ENCODE measurements around the gene IFT57.

IFT57 gene

GRCh38 chr3:108124337-108125152 is 97.7 kb downstream of the IFT57 start:
- DNase-seq, result peak; percentile 83 to 90 (median 83)

DNA sequence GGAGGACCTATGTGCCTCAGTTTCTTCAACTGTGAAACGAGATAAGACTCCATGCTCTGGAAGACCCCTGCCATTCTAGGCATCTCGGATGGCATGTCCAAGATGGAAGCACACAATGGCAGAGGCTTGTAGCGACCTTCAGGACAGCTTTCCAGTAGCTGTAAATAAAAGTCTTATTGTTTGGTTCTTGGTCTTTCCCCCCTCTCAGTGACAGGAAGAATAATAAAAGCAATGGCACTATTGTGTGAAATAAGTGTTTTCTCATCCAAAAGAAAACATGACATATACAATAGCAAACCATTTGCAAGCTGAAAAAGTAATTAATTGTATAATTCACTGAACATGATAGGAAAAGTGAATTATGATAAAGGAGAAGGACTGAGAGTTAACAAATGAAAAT is 98.9 kb downstream of the IFT57 start:
- no peak for DNase-seq

GRCh38 chr3:108122276-108122675 is 99.9 kb downstream of the IFT57 start:
- peak; percentile 55 to 57 (median 55) for DNase-seq

DNA sequence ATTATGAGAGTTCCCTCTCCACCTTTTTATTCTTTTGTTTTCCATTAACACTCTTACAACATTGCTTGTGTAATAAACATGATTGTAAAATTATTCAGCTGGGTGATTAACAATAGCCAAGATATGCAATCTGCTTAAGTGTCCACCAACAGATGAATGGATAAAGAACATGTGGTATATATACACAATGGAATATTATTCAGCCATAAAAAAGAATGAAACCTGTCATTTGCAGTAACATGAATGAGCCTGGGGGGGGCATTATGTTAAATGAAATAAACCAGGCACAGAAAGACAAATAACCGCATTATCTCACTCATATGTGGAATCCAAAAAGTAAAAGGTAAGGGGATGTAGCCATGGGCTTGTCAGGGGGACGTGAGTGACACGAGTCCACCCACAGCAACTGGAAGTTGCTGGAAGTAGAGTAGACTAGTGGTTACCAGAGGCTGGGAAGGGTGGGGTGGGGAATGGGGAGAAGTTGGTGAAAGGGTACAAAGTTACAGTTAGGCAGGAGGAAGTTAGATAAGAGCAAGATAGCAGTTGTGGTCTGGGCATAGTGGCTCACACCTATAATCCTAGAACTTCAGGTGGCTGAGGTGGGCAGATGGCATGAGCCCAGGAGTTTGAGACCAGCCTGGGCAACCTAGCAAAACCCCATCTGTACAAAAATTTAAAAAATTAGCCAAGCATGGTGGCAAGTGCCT is 102.7 kb downstream of the IFT57 start:
- no peak for DNase-seq

DNA sequence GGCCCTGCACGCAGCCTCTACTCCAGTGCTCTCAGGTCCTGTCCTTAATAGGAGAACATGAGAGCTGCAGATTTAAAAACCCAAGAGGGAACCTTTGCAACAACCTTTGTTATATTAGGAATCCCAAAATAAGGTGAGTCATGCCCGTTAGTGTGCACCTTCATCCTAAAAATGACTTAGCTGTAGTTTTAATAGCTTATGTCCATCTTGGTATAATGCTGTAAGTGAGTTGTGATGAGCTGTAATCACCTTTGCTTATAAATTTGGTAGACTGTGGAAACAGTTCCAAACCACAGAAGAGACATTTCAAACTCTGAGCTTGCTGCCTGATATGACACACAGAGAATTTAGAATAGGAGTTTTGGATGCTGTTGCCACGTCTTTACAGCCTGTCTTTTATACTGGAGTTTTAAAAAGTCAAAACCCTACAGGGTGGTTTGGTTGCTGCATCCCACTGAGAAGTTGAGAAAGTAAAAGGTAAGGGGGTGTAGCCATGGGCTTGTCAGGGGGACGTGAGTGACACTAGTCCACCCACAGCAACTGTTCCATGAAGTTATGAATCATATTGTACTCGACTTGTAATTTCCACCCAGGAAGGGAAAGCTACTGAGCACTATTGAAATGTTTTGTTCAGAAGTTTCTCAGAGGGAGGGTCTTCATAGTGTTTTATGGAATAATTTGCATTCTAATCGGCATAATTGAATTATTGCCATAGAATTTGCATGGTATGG is 104.0 kb downstream of the IFT57 start:
- DNase-seq, result peak in 2 of 3 donors; percentile 42 to 57

DNA sequence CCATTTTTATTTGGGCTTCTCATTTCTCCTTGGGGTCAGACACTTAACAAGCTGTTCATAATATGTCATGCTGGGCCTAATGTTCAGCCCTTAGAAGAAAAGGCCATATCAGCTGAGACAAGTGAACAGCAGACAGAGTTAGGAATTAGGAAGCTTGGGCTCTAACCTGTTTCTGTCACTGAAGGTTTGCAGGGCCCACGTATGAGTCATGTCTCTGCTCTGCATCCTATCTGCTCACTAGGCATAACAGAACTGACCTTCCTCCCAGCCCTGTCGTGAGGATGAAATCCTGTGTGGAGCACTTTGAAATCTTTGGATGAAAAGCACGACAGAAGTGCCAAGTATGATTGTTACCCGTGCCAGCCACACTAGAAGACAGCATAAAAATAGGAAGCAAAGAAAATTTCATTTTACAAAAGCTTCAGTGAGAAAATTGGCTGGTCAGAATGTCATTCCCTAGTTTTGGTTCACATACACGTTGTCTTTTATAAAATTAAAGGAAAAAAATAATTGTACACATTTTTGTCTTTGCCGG is 104.9 kb downstream of the IFT57 start:
- DNase-seq, result no peak

DNA sequence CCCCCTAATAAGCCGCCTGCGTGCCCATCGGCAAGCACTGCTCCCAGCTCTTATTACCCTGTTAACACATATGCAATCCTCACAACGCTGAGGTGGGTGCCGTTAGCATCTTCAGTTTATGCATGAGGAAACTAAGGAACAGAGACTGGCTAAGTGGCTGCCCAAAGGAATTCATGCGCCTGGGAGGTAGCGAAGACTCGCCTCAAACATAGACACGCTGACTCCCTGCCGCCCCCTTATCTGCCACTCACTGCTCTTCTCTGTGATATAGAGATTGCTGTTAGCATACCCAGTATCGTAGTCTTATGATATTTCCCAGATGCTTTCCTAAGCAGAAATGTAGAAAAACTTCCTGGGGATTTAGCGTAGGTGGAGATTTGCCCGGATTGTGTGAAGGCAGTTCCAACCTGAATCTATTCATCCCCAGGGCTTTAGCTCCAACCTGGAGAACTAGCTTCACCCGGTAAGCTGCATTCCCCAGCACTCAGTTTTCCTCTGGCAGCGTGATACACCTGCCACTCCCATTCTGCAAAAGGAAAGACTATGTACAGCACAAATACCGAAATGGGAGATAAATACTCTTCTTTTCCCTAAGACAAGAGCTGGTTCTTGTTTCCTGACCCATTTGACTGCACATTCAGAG is 107.7 kb downstream of the IFT57 start:
- no peak for DNase-seq

- no peak for DNase-seq
Measured at GRCh38 chr3:108113975-108114374, 108.2 kb downstream of the IFT57 start.

DNA sequence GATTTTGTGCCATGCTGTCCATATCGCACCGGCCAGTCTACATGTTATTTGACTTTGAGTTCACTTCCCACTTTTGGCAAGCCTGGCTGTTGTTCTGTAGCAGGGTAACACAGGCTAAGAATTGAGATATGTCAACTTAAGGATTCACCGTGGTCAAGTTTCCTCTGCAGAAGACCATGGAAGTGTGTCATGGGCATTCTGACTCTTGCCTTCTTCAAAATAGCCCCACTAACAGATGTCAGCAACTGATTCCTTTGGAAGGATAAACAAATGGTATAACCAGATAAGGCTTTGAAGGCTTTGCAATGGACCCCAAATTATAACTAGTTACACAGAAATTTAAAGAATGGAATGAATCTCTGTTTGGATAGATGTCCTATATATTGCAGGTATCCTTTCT is 111.3 kb downstream of the IFT57 start:
- no peak for DNase-seq

Measured in suppressor macrophage treated with lipopolysaccharide for 1 hour (primary cell).